Gastrocnemius medialis (tissue), 4 donors: ENCODE data around the gene ARSB. TPM values are rescaled to one million over a fixed set of nuclear protein-coding genes. Genes with fewer than 3 reads are reported as not detected.

ENCODE experiments used
- ATAC-seq, 2 donors: fragments of 150-250 bp; one replicate each; pipeline ENCODE4 v1.9.1; 2016
- DNase-seq, 2 donors: peaks; one replicate each; pipeline ENCODE4 v3.0.0-alpha.2; 2019
- H3K27ac ChIP-seq, 4 donors: fragments of 200-600 bp; sonication (generic); 1 replicate in 1 of 4; 2 replicates in 3 of 4; pipeline ENCODE4 v1.5.1; 2016 to 2018; ENCODE audit warnings: mild to moderate bottlenecking in 2 of 4, moderate library complexity in 1 of 4
- H3K27me3 ChIP-seq, 3 donors: fragments of 200-600 bp; sonication (generic) in 2 of 3; 1 replicate in 1 of 3; 2 replicates in 2 of 3; pipeline versions ENCODE4 v1.5.1 to v1.6.0; 2016 to 2019; ENCODE audit warnings: mild to moderate bottlenecking in 1 of 3, moderate library complexity in 1 of 3
- H3K36me3 ChIP-seq, 2 donors: fragments of 200-600 bp; sonication (generic) in 1 of 2; one replicate each; pipeline ENCODE4 v1.5.1; 2017 to 2018
- H3K4me1 ChIP-seq, 2 donors: fragments of 200-600 bp; sonication (generic) in 1 of 2; one replicate each; pipeline ENCODE4 v1.5.1; 2016 to 2017; ENCODE audit warnings: mild to moderate bottlenecking in 2 of 2
- H3K4me3 ChIP-seq, 4 donors: fragments of 200-600 bp; sonication (generic) in 3 of 4; 1 replicate in 1 of 4; 2 replicates in 3 of 4; pipeline ENCODE4 v1.5.1; 2016 to 2019; ENCODE audit warnings: mild to moderate bottlenecking in 2 of 4
- H3K9me3 ChIP-seq, 3 donors: fragments of 200-600 bp; sonication (generic) in 2 of 3; 1 replicate in 1 of 3; 2 replicates in 2 of 3; pipeline ENCODE4 v1.5.1; 2016 to 2019
- CTCF ChIP-seq, 5 experiments: fragments of 450-650 bp in 3 of 5; fragments of 200-600 bp in 2 of 5; sonication (generic) in 2 of 5; IDR thresholded peaks in 4 of 5; conservative IDR thresholded peaks in 1 of 5; 1 replicate in 4 of 5; 2 replicates in 1 of 5; pipeline ENCODE4 v1.5.1; 2016 to 2019; ENCODE audit warnings: antibody characterized with exemption in 5 of 5, mild to moderate bottlenecking in 3 of 5, moderate library complexity in 3 of 5
- POLR2A ChIP-seq, 2 donors: fragments of 450-650 bp; IDR thresholded peaks; one replicate each; pipeline ENCODE4 v1.6.1; 2017; ENCODE audit warnings: antibody characterized with exemption in 2 of 2, mild to moderate bottlenecking in 2 of 2, moderate library complexity in 2 of 2
- in situ Hi-C, 4 donors: fragments of 200-750 bp; cut with MboI; loops; one replicate each; pipeline versions ENCODE4 v1.15.0 to v1.8.0; 2017; ENCODE audit warnings: low sequenced_read_pairs in 4 of 4
- intact Hi-C: fragments of 100-400 bp; cut with DNase I; formaldehyde crosslinking; loops from one replicate; pipeline ENCODE4 v1.15.1; 2023; ENCODE audit warnings: low total_unique reads
- total RNA-seq, 4 donors: library from RNA; depleted of rRNA; stranded (reverse); fragments of >200 nt; gene quantifications; one replicate each; pipeline versions ENCODE4 v1.1.0 to v1.2.3, GENCODE V29; 2016

Gene ARSB
- total RNA-seq, 4 donors from 2014 or later: 3.2 to 8.3 (median 5.1) TPM

GRCh38 chr5:78792345-78793055 is 192.6 kb downstream of the ARSB start:
- no peak for ATAC-seq
- H3K36me3 ChIP-seq: no peaks in the 10 kb centered on the region
- intact Hi-C loops (no loop called here), in situ Hi-C loops (no loop called here)
- H3K4me1 ChIP-seq: no peaks in the 10 kb centered on the region
- TF ChIP-seq CTCF (IDR thresholded peaks at IDR 0.05 in 4 of 5, conservative IDR thresholded peaks at IDR 0.05 in 1 of 5) (no peak), POLR2A (IDR thresholded peaks at IDR 0.05) (no peak)
- no peaks in the 10 kb centered on the region for H3K9me3 ChIP-seq
- H3K4me3 ChIP-seq: no peak overlapping the region
- no peaks in the 10 kb centered on the region for H3K27me3 ChIP-seq
- H3K27ac ChIP-seq: no peak overlapping the region
- DNase-seq: no peak

GRCh38 chr5:78791501-78792100 is 193.5 kb downstream of the ARSB start:
- H3K9me3 ChIP-seq: no peaks in the 10 kb centered on the region
- no peak for TF ChIP-seq POLR2A (IDR thresholded peaks at IDR 0.05)
- TF ChIP-seq CTCF (IDR thresholded peaks at IDR 0.05 in 4 of 5, conservative IDR thresholded peaks at IDR 0.05 in 1 of 5): no peak

GRCh38 chr5:78787783-78788182 is 197.3 kb downstream of the ARSB start:
- no peaks in the 10 kb centered on the region for H3K4me1 ChIP-seq
- no peak overlapping the region for H3K4me3 ChIP-seq
- intact Hi-C loops (no loop called here), in situ Hi-C loops (no loop called here)
- H3K27me3 ChIP-seq: no peaks in the 10 kb centered on the region
- ATAC-seq: no peak
- H3K36me3 ChIP-seq: no peaks in the 10 kb centered on the region
- H3K9me3 ChIP-seq: no peaks in the 10 kb centered on the region
- DNase-seq: no peak
- TF ChIP-seq POLR2A (IDR thresholded peaks at IDR 0.05) (no peak), CTCF (IDR thresholded peaks at IDR 0.05 in 4 of 5, conservative IDR thresholded peaks at IDR 0.05 in 1 of 5) (no peak)
- H3K27ac ChIP-seq: no peak overlapping the region

More at GRCh38 chr5:78791501-78792100, 193.5 kb downstream of the ARSB start:
- H3K27me3 ChIP-seq: no peaks in the 10 kb centered on the region
- in situ Hi-C loops: no loop called here
- H3K4me1 ChIP-seq: no peaks in the 10 kb centered on the region
- no peak for DNase-seq
- no peak for ATAC-seq
- intact Hi-C loops: no loop called here
- no peaks in the 10 kb centered on the region for H3K36me3 ChIP-seq
- no peak overlapping the region for H3K4me3 ChIP-seq
- no peak overlapping the region for H3K27ac ChIP-seq

- no peaks in the 10 kb centered on the region for H3K36me3 ChIP-seq
- no peak for TF ChIP-seq POLR2A (IDR thresholded peaks at IDR 0.05)
- TF ChIP-seq CTCF (IDR thresholded peaks at IDR 0.05 in 4 of 5, conservative IDR thresholded peaks at IDR 0.05 in 1 of 5): no peak
- in situ Hi-C loops (no loop called here), intact Hi-C loops (no loop called here)
- H3K27me3 ChIP-seq: no peaks in the 10 kb centered on the region
- H3K4me3 ChIP-seq: no peak overlapping the region
- no peaks in the 10 kb centered on the region for H3K4me1 ChIP-seq
- no peak overlapping the region for H3K27ac ChIP-seq
- ATAC-seq (no peak), DNase-seq (no peak)
- no peaks in the 10 kb centered on the region for H3K9me3 ChIP-seq
Measured at GRCh38 chr5:78785454-78785853, 199.7 kb downstream of the ARSB start.
